ENCODE data around the gene GRIA4. TPM values are rescaled to one million over a fixed set of nuclear protein-coding genes. Genes with fewer than 3 reads are reported as not detected.

Gene GRIA4
- total RNA-seq, 4 donors from 2014 or later: not detected

- no peak overlapping the region for H3K4me3 ChIP-seq
- H3K9me3 ChIP-seq: no peaks in the 10 kb centered on the region
- no peak for TF ChIP-seq POLR2A (IDR thresholded peaks at IDR 0.05)
- TF ChIP-seq, protein P1, sequence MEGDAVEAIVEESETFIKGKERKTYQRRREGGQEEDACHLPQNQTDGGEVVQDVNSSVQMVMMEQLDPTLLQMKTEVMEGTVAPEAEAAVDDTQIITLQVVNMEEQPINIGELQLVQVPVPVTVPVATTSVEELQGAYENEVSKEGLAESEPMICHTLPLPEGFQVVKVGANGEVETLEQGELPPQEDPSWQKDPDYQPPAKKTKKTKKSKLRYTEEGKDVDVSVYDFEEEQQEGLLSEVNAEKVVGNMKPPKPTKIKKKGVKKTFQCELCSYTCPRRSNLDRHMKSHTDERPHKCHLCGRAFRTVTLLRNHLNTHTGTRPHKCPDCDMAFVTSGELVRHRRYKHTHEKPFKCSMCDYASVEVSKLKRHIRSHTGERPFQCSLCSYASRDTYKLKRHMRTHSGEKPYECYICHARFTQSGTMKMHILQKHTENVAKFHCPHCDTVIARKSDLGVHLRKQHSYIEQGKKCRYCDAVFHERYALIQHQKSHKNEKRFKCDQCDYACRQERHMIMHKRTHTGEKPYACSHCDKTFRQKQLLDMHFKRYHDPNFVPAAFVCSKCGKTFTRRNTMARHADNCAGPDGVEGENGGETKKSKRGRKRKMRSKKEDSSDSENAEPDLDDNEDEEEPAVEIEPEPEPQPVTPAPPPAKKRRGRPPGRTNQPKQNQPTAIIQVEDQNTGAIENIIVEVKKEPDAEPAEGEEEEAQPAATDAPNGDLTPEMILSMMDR (IDR thresholded peaks at IDR 0.05): no peak
- no peaks in the 10 kb centered on the region for H3K4me1 ChIP-seq
- no peak overlapping the region for H3K27ac ChIP-seq
- intact Hi-C loops (cut with DNase I): no loop called here
- H3K36me3 ChIP-seq: no peaks in the 10 kb centered on the region
- H3K27me3 ChIP-seq: no peaks in the 10 kb centered on the region
- DNase-seq: no peak
These were observed 6.7 kb upstream of the GRIA4 start for GRCh38 chr11:105603156-105603555.

- Histone ChIP-seq H3K27me3 (peaks cover 0 to 38% (median 0%) of the 10 kb centered on the region in 4 donors), H3K36me3 (no peaks in the 10 kb centered on the region), H3K4me1 (peaks cover 7 to 24% (median 12%) of the 10 kb centered on the region in 3 donors), H3K27ac (no peak overlapping the region), H3K4me3 (no peak overlapping the region), H3K9me3 (no peaks in the 10 kb centered on the region)
- DNase-seq: no peak
- intact Hi-C loops (cut with DNase I): no loop called here
- TF ChIP-seq POLR2A (IDR thresholded peaks at IDR 0.05): no peak
- TF ChIP-seq, protein P1 (IDR thresholded peaks at IDR 0.05): peak in 1 of 6 experiments; percentile 43
- 10 to 17% methylated on average over 7 of the region's 7 CpGs for WGBS, 2 donors
These were observed 512 bp upstream of the GRIA4 start for GRCh38 chr11:105609341-105609781.

GRCh38 chr11:105610871-105611571, 1.1 kb downstream of the GRIA4 start:
- peaks cover 0 to 38% (median 0%) of the 10 kb centered on the region in 4 donors for H3K27me3 ChIP-seq
- no peak overlapping the region for H3K27ac ChIP-seq
- 9 to 15% methylated on average over 14 to 19 of the region's 21 CpGs for WGBS, 2 donors
- H3K4me1 ChIP-seq: peaks cover 7 to 24% (median 12%) of the 10 kb centered on the region in 3 donors
- intact Hi-C loops (cut with DNase I): no loop called here
- no peaks in the 10 kb centered on the region for H3K36me3 ChIP-seq
- no peak for TF ChIP-seq POLR2A (IDR thresholded peaks at IDR 0.05)
- TF ChIP-seq, protein P1 (IDR thresholded peaks at IDR 0.05): no peak
- no peaks in the 10 kb centered on the region for H3K9me3 ChIP-seq
- peak overlapping the region in 3 of 4 donors; percentile 9 to 51 (median 35) for H3K4me3 ChIP-seq
- no peak for DNase-seq

DNA sequence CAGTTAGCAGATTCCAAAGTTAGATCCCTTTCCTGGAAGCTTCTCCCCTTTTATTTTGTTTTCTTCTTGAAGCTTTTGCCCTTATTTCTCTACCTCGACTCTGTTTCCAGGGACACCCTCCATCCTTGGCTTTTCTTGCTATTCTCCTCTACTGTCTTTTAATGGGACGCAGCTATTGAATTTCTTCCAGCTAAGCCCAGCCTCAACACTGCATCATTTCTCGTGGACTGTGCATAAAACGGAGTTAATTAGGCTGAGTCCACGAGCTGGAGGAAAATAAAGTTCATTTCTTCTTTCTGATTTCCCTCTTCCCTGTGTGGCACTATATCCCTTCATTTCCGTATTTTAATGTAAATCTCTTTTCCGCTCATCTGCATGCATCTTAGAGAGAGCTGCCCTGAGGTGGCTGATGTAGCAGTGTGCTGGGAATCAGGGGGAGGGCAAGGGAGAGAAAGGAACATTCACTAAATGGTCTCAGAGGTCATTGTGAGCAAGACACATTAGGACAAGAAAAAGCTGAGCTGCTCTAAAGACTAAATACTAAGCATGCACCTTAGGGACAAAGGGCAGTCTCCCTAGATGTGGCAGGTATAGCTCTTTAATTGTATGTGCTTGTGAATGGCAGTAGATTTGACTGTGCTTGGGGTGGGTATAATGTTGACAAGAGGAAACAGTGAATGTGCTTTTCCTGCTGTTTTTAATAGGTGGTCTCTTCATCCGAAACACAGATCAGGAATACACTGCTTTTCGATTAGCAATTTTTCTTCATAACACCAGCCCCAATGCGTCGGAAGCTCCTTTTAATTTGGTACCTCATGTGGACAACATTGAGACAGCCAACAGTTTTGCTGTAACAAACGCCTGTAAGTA, 1.9 kb downstream of the GRIA4 start:
- intact Hi-C loops (cut with DNase I): no loop called here
- WGBS, 2 donors: 40 to 48% methylated on average over 11 to 12 of the region's 12 CpGs
- H3K27me3 ChIP-seq: peaks cover 0 to 38% (median 0%) of the 10 kb centered on the region in 4 donors
- no peaks in the 10 kb centered on the region for H3K36me3 ChIP-seq
- H3K4me3 ChIP-seq: no peak overlapping the region
- H3K27ac ChIP-seq: no peak overlapping the region
- TF ChIP-seq, protein P1 (IDR thresholded peaks at IDR 0.05): no peak
- no peak for TF ChIP-seq POLR2A (IDR thresholded peaks at IDR 0.05)
- DNase-seq: no peak
- H3K9me3 ChIP-seq: no peaks in the 10 kb centered on the region
- H3K4me1 ChIP-seq: peaks cover 7 to 24% (median 12%) of the 10 kb centered on the region in 3 donors

- H3K27me3 ChIP-seq: peaks cover 0 to 38% (median 0%) of the 10 kb centered on the region in 4 donors
- WGBS, 2 donors: 77% methylated on average over 4 of the region's 4 CpGs
- peaks cover 7 to 24% (median 12%) of the 10 kb centered on the region in 3 donors for H3K4me1 ChIP-seq
- TF ChIP-seq POLR2A (IDR thresholded peaks at IDR 0.05): no peak
- TF ChIP-seq, protein P1 (IDR thresholded peaks at IDR 0.05): no peak
- no peaks in the 10 kb centered on the region for H3K36me3 ChIP-seq
- H3K4me3 ChIP-seq: no peak overlapping the region
- intact Hi-C loops (cut with DNase I): no loop called here
- DNase-seq: no peak
- H3K27ac ChIP-seq: no peak overlapping the region
- H3K9me3 ChIP-seq: no peaks in the 10 kb centered on the region
These were observed 2.9 kb downstream of the GRIA4 start for GRCh38 chr11:105612771-105613170.
